ENCODE data around the gene ZP1.
A peak's percentile ranks its signal among the peaks of the same experiment; 100 is the strongest.

Gene ZP1

DNA sequence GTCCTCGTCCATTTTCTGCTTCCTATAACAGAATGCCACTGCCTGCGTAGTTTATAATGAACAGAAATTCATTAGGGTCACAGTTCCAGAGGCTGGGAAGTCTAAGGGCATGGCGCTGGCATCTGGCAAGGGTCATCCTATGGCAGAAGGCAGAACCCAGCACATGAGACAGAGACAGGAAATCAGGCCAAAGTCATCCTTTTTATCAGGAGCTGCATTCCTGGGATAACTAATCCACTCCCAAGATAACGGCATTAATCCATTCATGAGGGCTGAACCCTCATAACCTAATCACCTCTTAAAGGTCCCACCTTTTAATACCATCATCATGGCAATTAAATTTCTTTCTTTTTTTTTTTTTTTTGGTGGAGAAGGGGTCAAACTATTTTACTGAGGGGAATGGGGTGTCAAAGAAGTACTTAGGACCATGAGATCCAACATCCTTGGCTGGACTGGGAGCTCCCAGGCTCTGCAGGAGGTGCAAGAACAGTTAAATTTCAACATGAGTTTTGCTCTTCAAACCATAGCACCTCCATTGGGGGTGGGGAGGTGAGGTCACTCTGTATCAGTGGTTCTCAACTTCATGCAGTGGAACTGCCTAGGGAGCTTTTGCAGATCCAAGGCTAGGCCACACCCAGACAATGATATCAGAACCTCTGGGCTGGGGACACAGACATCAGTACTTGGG is 51.1 kb downstream of the ZP1 start:
- peaks cover 41% of the 10 kb centered on the region for H3K4me1 ChIP-seq (ENCODE audit: insufficient read depth, low read length, poor library complexity, severe bottlenecking)
- no peaks in the 10 kb centered on the region for H3K27me3 ChIP-seq (ENCODE audit: insufficient read depth, low read length, poor library complexity, severe bottlenecking)
- TF ChIP-seq, protein P1, sequence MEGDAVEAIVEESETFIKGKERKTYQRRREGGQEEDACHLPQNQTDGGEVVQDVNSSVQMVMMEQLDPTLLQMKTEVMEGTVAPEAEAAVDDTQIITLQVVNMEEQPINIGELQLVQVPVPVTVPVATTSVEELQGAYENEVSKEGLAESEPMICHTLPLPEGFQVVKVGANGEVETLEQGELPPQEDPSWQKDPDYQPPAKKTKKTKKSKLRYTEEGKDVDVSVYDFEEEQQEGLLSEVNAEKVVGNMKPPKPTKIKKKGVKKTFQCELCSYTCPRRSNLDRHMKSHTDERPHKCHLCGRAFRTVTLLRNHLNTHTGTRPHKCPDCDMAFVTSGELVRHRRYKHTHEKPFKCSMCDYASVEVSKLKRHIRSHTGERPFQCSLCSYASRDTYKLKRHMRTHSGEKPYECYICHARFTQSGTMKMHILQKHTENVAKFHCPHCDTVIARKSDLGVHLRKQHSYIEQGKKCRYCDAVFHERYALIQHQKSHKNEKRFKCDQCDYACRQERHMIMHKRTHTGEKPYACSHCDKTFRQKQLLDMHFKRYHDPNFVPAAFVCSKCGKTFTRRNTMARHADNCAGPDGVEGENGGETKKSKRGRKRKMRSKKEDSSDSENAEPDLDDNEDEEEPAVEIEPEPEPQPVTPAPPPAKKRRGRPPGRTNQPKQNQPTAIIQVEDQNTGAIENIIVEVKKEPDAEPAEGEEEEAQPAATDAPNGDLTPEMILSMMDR (conservative IDR thresholded peaks at IDR 0.05; ENCODE audit: low read length): no peak
- no peak for TF ChIP-seq EZH2phosphoT487 (IDR thresholded peaks at IDR 0.05; ENCODE audit: borderline replicate concordance)
- peaks cover 40% of the 10 kb centered on the region; the same call in 1 of the 2 replicates for H3K36me3 ChIP-seq (ENCODE audit: insufficient read depth, low read length)
- no peaks in the 10 kb centered on the region for H3K9me2 ChIP-seq (replicated peaks; ENCODE audit: low read depth, low read length)
- peaks cover 54% of the 10 kb centered on the region for H3K79me2 ChIP-seq (ENCODE audit: insufficient read depth, low read length)
- H2AFZ ChIP-seq (ENCODE audit: low read length): no peak overlapping the region
- peak overlapping the region; percentile 7 for H3K9ac ChIP-seq (ENCODE audit: low read depth, low read length, poor library complexity, severe bottlenecking)
- no peaks in the 10 kb centered on the region for H3F3A ChIP-seq (ENCODE audit: low read depth)
- no peak overlapping the region for H3K4me3 ChIP-seq (ENCODE audit: low read length, poor library complexity, severe bottlenecking)
- peak overlapping the region; percentile 95 for H3K4me2 ChIP-seq (ENCODE audit: low read depth, low read length, poor library complexity, severe bottlenecking)
- peaks cover 27% of the 10 kb centered on the region for H4K20me1 ChIP-seq (ENCODE audit: insufficient read depth, low read length, poor library complexity, severe bottlenecking)
- H3K9me3 ChIP-seq (ENCODE audit: insufficient read depth, low read depth, low read length): no peaks in the 10 kb centered on the region

DNA sequence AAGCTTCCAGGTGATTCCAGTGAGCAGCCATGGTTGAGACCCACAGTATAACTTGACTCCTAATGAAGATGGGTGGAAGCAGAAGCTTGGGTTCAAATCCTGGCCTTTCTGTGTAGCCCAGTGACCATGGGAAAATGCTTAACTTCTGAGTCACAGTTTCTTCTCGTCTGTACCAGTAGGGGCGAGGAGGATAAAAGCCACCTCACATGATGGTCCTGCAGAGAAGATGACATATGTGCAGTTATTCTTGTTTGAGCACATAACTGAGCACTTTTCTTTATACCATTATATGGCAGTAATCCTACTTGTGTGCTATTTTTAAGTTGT is 51.6 kb downstream of the ZP1 start:
- peaks cover 40% of the 10 kb centered on the region; the same call in 1 of the 2 replicates for H3K36me3 ChIP-seq (ENCODE audit: insufficient read depth, low read length)
- peaks cover 27% of the 10 kb centered on the region for H4K20me1 ChIP-seq (ENCODE audit: insufficient read depth, low read length, poor library complexity, severe bottlenecking)

DNA sequence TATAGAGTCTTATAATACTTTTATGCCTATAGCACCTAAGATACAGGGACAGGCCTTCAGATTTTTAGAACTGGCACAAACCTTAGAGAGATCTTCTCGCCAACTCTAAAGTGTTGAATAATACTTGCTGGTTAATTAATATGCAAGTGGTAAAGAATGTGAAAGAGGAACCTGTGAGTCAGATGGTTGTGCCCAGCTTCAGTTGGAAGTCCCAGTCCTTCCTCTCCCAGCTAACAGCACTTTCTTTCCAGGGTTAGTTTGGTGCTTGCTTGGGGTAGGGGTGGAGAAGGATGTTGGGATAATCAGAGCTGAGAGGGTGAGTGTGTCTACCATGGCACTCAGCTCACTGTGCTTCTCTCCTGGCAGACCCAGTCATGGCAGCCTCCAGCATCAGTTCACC is 52.0 kb downstream of the ZP1 start:
- H3K9me3 ChIP-seq (ENCODE audit: insufficient read depth, low read depth, low read length): no peaks in the 10 kb centered on the region
- peaks cover 40% of the 10 kb centered on the region; the same call in 1 of the 2 replicates for H3K36me3 ChIP-seq (ENCODE audit: insufficient read depth, low read length)
- TF ChIP-seq EZH2phosphoT487 (IDR thresholded peaks at IDR 0.05; ENCODE audit: borderline replicate concordance): no peak
- TF ChIP-seq, protein P1 (conservative IDR thresholded peaks at IDR 0.05; ENCODE audit: low read length): no peak
- H3K9ac ChIP-seq (ENCODE audit: low read depth, low read length, poor library complexity, severe bottlenecking): peak overlapping the region; percentile 7
- H3K27me3 ChIP-seq (ENCODE audit: insufficient read depth, low read length, poor library complexity, severe bottlenecking): no peaks in the 10 kb centered on the region
- no peak overlapping the region for H2AFZ ChIP-seq (ENCODE audit: low read length)
- H3F3A ChIP-seq (ENCODE audit: low read depth): no peaks in the 10 kb centered on the region
- peaks cover 51% of the 10 kb centered on the region for H3K79me2 ChIP-seq (ENCODE audit: insufficient read depth, low read length)
- no peaks in the 10 kb centered on the region for H3K9me2 ChIP-seq (replicated peaks; ENCODE audit: low read depth, low read length)
- no peak overlapping the region for H3K4me3 ChIP-seq (ENCODE audit: low read length, poor library complexity, severe bottlenecking)
- H3K4me2 ChIP-seq (ENCODE audit: low read depth, low read length, poor library complexity, severe bottlenecking): peak overlapping the region; percentile 95
- H3K4me1 ChIP-seq (ENCODE audit: insufficient read depth, low read length, poor library complexity, severe bottlenecking): peaks cover 46% of the 10 kb centered on the region
- H4K20me1 ChIP-seq (ENCODE audit: insufficient read depth, low read length, poor library complexity, severe bottlenecking): peaks cover 27% of the 10 kb centered on the region

More for the DNA sequence above, 51.6 kb downstream of the ZP1 start:
- Histone ChIP-seq H3K79me2 (ENCODE audit: insufficient read depth, low read length) (peaks cover 54% of the 10 kb centered on the region), H3F3A (ENCODE audit: low read depth) (no peaks in the 10 kb centered on the region), H3K9me3 (ENCODE audit: insufficient read depth, low read depth, low read length) (no peaks in the 10 kb centered on the region), H3K4me3 (ENCODE audit: low read length, poor library complexity, severe bottlenecking) (no peak overlapping the region), H3K4me2 (ENCODE audit: low read depth, low read length, poor library complexity, severe bottlenecking) (peak overlapping the region; percentile 95), H3K4me1 (ENCODE audit: insufficient read depth, low read length, poor library complexity, severe bottlenecking) (peaks cover 42% of the 10 kb centered on the region), H3K9ac (ENCODE audit: low read depth, low read length, poor library complexity, severe bottlenecking) (peak overlapping the region; percentile 7), H2AFZ (ENCODE audit: low read length) (no peak overlapping the region), H3K27me3 (ENCODE audit: insufficient read depth, low read length, poor library complexity, severe bottlenecking) (no peaks in the 10 kb centered on the region), H3K9me2 (replicated peaks; ENCODE audit: low read depth, low read length) (no peaks in the 10 kb centered on the region)
- no peak for TF ChIP-seq EZH2phosphoT487 (IDR thresholded peaks at IDR 0.05; ENCODE audit: borderline replicate concordance)
- TF ChIP-seq, protein P1 (conservative IDR thresholded peaks at IDR 0.05; ENCODE audit: low read length): no peak
